GM12878 (cell line): ENCODE results near the gene DYRK1B. TPM values are rescaled to one million over a fixed set of nuclear protein-coding genes. Genes with fewer than 3 reads are reported as not detected.

Experiments
- ATAC-seq: fragments of 200-7000 bp; cut with Tn5 transposase; 3 replicates; pipeline ENCODE4 v1.9.1; 2020; ENCODE audit warnings: mild to moderate bottlenecking, moderate library complexity
- BruUV-seq: library from RNA; stranded (reverse); fragments of 400-500 nt; replicated peaks from 2 replicates; lab custom pipeline; 2021; lab: Mats Ljungman, UMichigan
- CTCF ChIA-PET: fragments of 300-600 bp; sonication (Branson Sonifier 250); formaldehyde crosslinking; extraction: SDS; loops from one replicate; lab custom pipeline; 2021; ENCODE audit warnings: inconsistent platforms; lab: Yijun Ruan, JAX
- POLR2A ChIA-PET: fragments of 350-600 bp; formaldehyde crosslinking; extraction: SDS; loops from one replicate; lab custom pipeline; 2021; ENCODE audit warnings: inconsistent platforms; lab: Charles Lee
- RAD21 ChIA-PET: fragments of 300-600 bp; sonication (Branson Sonifier 250); formaldehyde crosslinking; loops from one replicate; lab custom pipeline; 2023; ENCODE audit warnings: antibody characterized with exemption; ENCODE audit not compliant: unreplicated experiment; lab: Charles Lee
- SMC1A ChIA-PET: fragments of 300-600 bp; sonication (Branson Sonifier 250); formaldehyde crosslinking; loops from one replicate; lab custom pipeline; 2023; ENCODE audit not compliant: unreplicated experiment, uncharacterized antibody; lab: Charles Lee
- DNase-seq: peaks from one replicate; pipeline ENCODE4 v3.0.0-alpha.2; 2011; ENCODE audit warnings: low read depth, low spot score
- FAIRE-seq: peaks from 3 replicates; lab custom pipeline; 2011; peaks lifted over from hg19 to GRCh38; lab: Jason Lieb, UNC
- H2AFZ ChIP-seq: 2 replicates; pipeline ENCODE4 v1.6.0; 2011; ENCODE audit warnings: low read depth, low read length, control low read depth; ENCODE audit not compliant: control insufficient read depth
- H3K27ac ChIP-seq: 2 replicates; pipeline ENCODE4 v1.5.1; 2011; ENCODE audit warnings: control low read depth; ENCODE audit not compliant: control insufficient read depth, insufficient read depth
- H3K27me3 ChIP-seq, 2 experiments: replicated peaks in 1 of 2; 2 replicates each; pipeline versions ENCODE4 v1.6.0 to v1.6.1; 2011; ENCODE audit warnings: low read length in 1 of 2; ENCODE audit not compliant: control insufficient read depth in 2 of 2, insufficient read depth in 2 of 2
- H3K36me3 ChIP-seq, 2 experiments: 2 replicates each; pipeline ENCODE4 v1.5.1; 2011; ENCODE audit warnings: low read length in 1 of 2; ENCODE audit not compliant: control insufficient read depth in 2 of 2, insufficient read depth in 2 of 2
- H3K4me1 ChIP-seq: 2 replicates; pipeline ENCODE4 v1.6.1; 2011; ENCODE audit warnings: mild to moderate bottlenecking, low read length, moderate library complexity, mixed read lengths; ENCODE audit not compliant: control insufficient read depth, insufficient read depth
- H3K4me2 ChIP-seq: 2 replicates; pipeline ENCODE4 v1.6.0; 2011; ENCODE audit warnings: control low read depth; ENCODE audit not compliant: control insufficient read depth, insufficient read depth
- H3K4me3 ChIP-seq: fragments of 200-600 bp; sonication (generic); 2 replicates; pipeline ENCODE4 v1.5.1; 2016
- H3K79me2 ChIP-seq: 2 replicates; pipeline ENCODE4 v1.6.0; 2011; ENCODE audit warnings: low read length; ENCODE audit not compliant: control insufficient read depth, insufficient read depth
- H3K9ac ChIP-seq: 2 replicates; pipeline ENCODE4 v1.8.0; 2011; ENCODE audit warnings: low read length, control low read depth, mixed read lengths; ENCODE audit not compliant: control insufficient read depth, insufficient read depth
- H3K9me3 ChIP-seq: replicated peaks from 3 replicates; pipeline ENCODE4 v1.5.1; 2011; ENCODE audit warnings: mild to moderate bottlenecking, low read length; ENCODE audit not compliant: control insufficient read depth, insufficient read depth
- H4K20me1 ChIP-seq: 2 replicates; pipeline ENCODE4 v1.6.0; 2011; ENCODE audit not compliant: control insufficient read depth, insufficient read depth
- IKZF1 ChIP-seq: fragments of 450-650 bp; conservative IDR thresholded peaks from 2 replicates; pipeline ENCODE4 v1.6.1; 2017; ENCODE audit warnings: antibody characterized with exemption, mild to moderate bottlenecking
- MEF2A ChIP-seq: IDR thresholded peaks from 2 replicates; pipeline ENCODE4 v1.6.1; 2011; ENCODE audit warnings: low read depth, mild to moderate bottlenecking, low read length, moderate library complexity; ENCODE audit not compliant: insufficient read depth
- SUPT20H ChIP-seq: IDR thresholded peaks from 2 replicates; pipeline ENCODE4 v1.6.1; 2011; ENCODE audit warnings: low read depth, mild to moderate bottlenecking, low read length, moderate library complexity, borderline replicate concordance; ENCODE audit not compliant: control insufficient read depth
- WGBS: methylation state at CpG from one replicate; pipeline ENCODE4 v1.1.6; 2016; ENCODE audit warnings: low lambda C conversion rate; ENCODE audit not compliant: insufficient replicate concordance, insufficient coverage; ENCODE audit errors: missing lambda C conversion rate; 5-methylcytosine and 5-hydroxymethylcytosine counted together
- in situ Hi-C: fragments of 300-500 bp; cut with MboI; formaldehyde crosslinking; loops from 9 replicates; pipeline ENCODE4 v1.14.3; 2018; ENCODE audit warnings: mixed read lengths
- intact Hi-C: fragments of 100-400 bp; cut with micrococcal nuclease; formaldehyde crosslinking; loops from one replicate; pipeline ENCODE4 v1.14.2; 2022; ENCODE audit not compliant: unreplicated experiment
- polyA plus RNA-seq, 11 experiments: library from polyadenylated mRNA; depleted of rRNA in 4 of 11; unstranded in 6 of 11; stranded (reverse) in 5 of 11; fragments of >200 nt; fragmentation: Nextera tagmentation in 4 of 11; fragmentation: Illumina TruSeq in 1 of 11; extraction: Ambion mirVana in 4 of 11; extraction: Trizol in 1 of 11; gene quantifications; 1 replicate in 1 of 11; 2 replicates in 10 of 11; pipeline versions ENCODE4 v1.2.1 to v1.2.3, GENCODE V29; 2011 to 2016; ENCODE audit warnings: inconsistent platforms in 2 of 11, missing spikeins in 2 of 11, low read depth in 1 of 11
- total RNA-seq, 4 experiments: library from RNA; depleted of rRNA in 3 of 4; stranded (reverse); fragments of >200 nt in 3 of 4; fragmentation: Illumina TruSeq in 1 of 4; extraction: Trizol in 1 of 4; gene quantifications; 2 replicates each; pipeline versions ENCODE4 v1.2.1 to v1.2.3, GENCODE V29; 2013 to 2021
- TF ChIP-seq, protein P1 (sequence below): fragments of 450-650 bp; IDR thresholded peaks from 2 replicates; pipeline ENCODE4 v1.6.1; 2017; ENCODE audit warnings: low read depth, mild to moderate bottlenecking, moderate library complexity

Gene DYRK1B
- total and polyA plus RNA-seq, 10 of the 15 experiments (the other 5 are each of a cell fraction or from before 2014, with no cell fraction given) = 0.07 to 10.2 (median 3.4) TPM; not detected in 1

DNA sequence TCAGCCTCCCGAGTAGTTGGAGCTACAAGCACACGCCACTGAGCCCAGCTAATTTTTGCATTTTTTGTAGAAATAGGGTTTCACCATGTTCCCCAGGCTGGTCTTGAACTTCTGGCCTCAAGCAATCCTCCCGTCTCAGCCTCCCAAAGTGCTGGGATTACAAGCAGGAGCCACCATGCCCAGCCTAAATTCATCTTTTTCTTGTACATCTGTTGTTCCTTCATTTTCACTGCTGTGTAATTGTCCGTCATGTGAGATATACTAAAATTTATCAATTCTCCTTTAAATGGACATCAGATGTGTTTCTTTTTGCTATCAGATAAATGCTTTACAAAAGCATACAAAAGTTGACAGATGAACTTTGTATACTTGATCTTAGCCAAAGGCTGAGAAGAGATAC lies 22.9 kb downstream of the DYRK1B start:
- Histone ChIP-seq H3K9me3 (no peaks in the 10 kb centered on the region; the same call in 2 of the 3 replicates), H3K27me3 (no peaks in the 10 kb centered on the region), H3K79me2 (no peaks in the 10 kb centered on the region), H3K27ac (no peak overlapping the region), H3K9ac (no peak overlapping the region), H3K36me3 (no peaks in the 10 kb centered on the region), H2AFZ (no peak overlapping the region), H3K4me2 (no peak overlapping the region), H4K20me1 (no peaks in the 10 kb centered on the region), H3K4me1 (0 out of 2 replicates have a peak, but pooled peaks cover 2% of the 10 kb centered on the region), H3K4me3 (no peak overlapping the region)
- RAD21 ChIA-PET = interaction anchor here (0.6 to 0.7 kb wide), 2 partner anchors 19 to 81 kb away, joined by 3 to 4 read pairs; no protein-coding TSS in a partner anchor
- SMC1A ChIA-PET = interaction anchor here (0.6 to 3.2 kb wide), 4 partner anchors 10 to 351 kb away, joined by 3 to 14 read pairs (median 4); no protein-coding TSS in a partner anchor
- ATAC-seq = no peak
- intact Hi-C loops = no loop called here
- BruUV-seq = no TSS peak
- no peak for DNase-seq
- CTCF ChIA-PET = interaction anchor here (0.9 kb wide), 2 partner anchors 18 to 34 kb away, joined by 3 to 4 read pairs; no protein-coding TSS in a partner anchor
- POLR2A ChIA-PET = interaction anchor here (0.8 to 1.3 kb wide), 3 partner anchors 15 to 135 kb away, joined by 3 to 4 read pairs (median 3); partner anchors contain the start of gene DYRK1B
- 84% methylated on average over 4 of the region's 4 CpGs for WGBS
- TF ChIP-seq, protein P1, sequence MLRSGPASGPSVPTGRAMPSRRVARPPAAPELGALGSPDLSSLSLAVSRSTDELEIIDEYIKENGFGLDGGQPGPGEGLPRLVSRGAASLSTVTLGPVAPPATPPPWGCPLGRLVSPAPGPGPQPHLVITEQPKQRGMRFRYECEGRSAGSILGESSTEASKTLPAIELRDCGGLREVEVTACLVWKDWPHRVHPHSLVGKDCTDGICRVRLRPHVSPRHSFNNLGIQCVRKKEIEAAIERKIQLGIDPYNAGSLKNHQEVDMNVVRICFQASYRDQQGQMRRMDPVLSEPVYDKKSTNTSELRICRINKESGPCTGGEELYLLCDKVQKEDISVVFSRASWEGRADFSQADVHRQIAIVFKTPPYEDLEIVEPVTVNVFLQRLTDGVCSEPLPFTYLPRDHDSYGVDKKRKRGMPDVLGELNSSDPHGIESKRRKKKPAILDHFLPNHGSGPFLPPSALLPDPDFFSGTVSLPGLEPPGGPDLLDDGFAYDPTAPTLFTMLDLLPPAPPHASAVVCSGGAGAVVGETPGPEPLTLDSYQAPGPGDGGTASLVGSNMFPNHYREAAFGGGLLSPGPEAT = no peak
- no peak for TF ChIP-seq MEF2A
- TF ChIP-seq SUPT20H = no peak
- TF ChIP-seq IKZF1 = no peak
- FAIRE-seq = no peak
- in situ Hi-C loops = no loop called here
